Tibial artery (tissue), 4 donors: ENCODE data around the gene BCL2.

Experiments used
- DNase-seq, 2 donors: peaks; one replicate each; pipeline ENCODE4 v3.0.0-alpha.2; 2019
- H3K27ac ChIP-seq, 2 donors: fragments of 200-600 bp; sonication (generic) in 1 of 2; 1 replicate in 1 of 2; 2 replicates in 1 of 2; pipeline ENCODE4 v1.5.1; 2018 to 2019; ENCODE audit warnings: mild to moderate bottlenecking in 1 of 2
- H3K27me3 ChIP-seq, 2 donors: fragments of 200-600 bp; sonication (generic) in 1 of 2; one replicate each; pipeline versions ENCODE4 v1.5.1 to v1.6.0; 2016 to 2019
- H3K36me3 ChIP-seq, 3 donors: fragments of 200-600 bp; sonication (generic) in 2 of 3; one replicate each; pipeline ENCODE4 v1.5.1; 2016 to 2019; ENCODE audit warnings: mild to moderate bottlenecking in 2 of 3
- H3K4me1 ChIP-seq, 4 donors: fragments of 200-600 bp; sonication (generic) in 2 of 4; 1 replicate in 3 of 4; 2 replicates in 1 of 4; pipeline ENCODE4 v1.5.1; 2016 to 2019
- H3K4me3 ChIP-seq, 2 donors: fragments of 200-600 bp; sonication (generic) in 1 of 2; 1 replicate in 1 of 2; 2 replicates in 1 of 2; pipeline ENCODE4 v1.5.1; 2018 to 2019; ENCODE audit warnings: mild to moderate bottlenecking in 2 of 2
- H3K9me3 ChIP-seq, 3 donors: fragments of 200-600 bp; sonication (generic) in 1 of 3; one replicate each; pipeline ENCODE4 v1.5.1; 2016 to 2019
- intact Hi-C: fragments of 100-400 bp; cut with DNase I; formaldehyde crosslinking; loops from one replicate; pipeline ENCODE4 v1.15.0; 2023; ENCODE audit warnings: low total_unique reads
- TF ChIP-seq, protein P1 (sequence below), 2 experiments: fragments of 200-600 bp in 1 of 2; fragments of 450-650 bp in 1 of 2; IDR thresholded peaks; one replicate each; pipeline ENCODE4 v1.5.1; 2017 to 2019; ENCODE audit warnings: antibody characterized with exemption in 2 of 2, mild to moderate bottlenecking in 1 of 2, moderate library complexity in 1 of 2

BCL2 gene

GRCh38 chr18:63199743-63200241 is 119.8 kb downstream of the BCL2 start:
- Histone ChIP-seq H3K9me3 (no peaks in the 10 kb centered on the region), H3K27ac (no peak overlapping the region), H3K4me3 (no peak overlapping the region), H3K36me3 (no peaks in the 10 kb centered on the region), H3K4me1 (peaks cover 0 to 7% (median 2%) of the 10 kb centered on the region in 4 donors), H3K27me3 (no peaks in the 10 kb centered on the region)
- DNase-seq = no peak
- intact Hi-C loops = no loop called here
- TF ChIP-seq, protein P1, sequence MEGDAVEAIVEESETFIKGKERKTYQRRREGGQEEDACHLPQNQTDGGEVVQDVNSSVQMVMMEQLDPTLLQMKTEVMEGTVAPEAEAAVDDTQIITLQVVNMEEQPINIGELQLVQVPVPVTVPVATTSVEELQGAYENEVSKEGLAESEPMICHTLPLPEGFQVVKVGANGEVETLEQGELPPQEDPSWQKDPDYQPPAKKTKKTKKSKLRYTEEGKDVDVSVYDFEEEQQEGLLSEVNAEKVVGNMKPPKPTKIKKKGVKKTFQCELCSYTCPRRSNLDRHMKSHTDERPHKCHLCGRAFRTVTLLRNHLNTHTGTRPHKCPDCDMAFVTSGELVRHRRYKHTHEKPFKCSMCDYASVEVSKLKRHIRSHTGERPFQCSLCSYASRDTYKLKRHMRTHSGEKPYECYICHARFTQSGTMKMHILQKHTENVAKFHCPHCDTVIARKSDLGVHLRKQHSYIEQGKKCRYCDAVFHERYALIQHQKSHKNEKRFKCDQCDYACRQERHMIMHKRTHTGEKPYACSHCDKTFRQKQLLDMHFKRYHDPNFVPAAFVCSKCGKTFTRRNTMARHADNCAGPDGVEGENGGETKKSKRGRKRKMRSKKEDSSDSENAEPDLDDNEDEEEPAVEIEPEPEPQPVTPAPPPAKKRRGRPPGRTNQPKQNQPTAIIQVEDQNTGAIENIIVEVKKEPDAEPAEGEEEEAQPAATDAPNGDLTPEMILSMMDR (IDR thresholded peaks at IDR 0.05) = no peak

- Histone ChIP-seq H3K27me3 (no peaks in the 10 kb centered on the region), H3K4me1 (peaks cover 0 to 7% (median 2%) of the 10 kb centered on the region in 4 donors), H3K36me3 (no peaks in the 10 kb centered on the region), H3K9me3 (no peaks in the 10 kb centered on the region), H3K27ac (no peak overlapping the region), H3K4me3 (no peak overlapping the region)
- intact Hi-C loops = no loop called here
- no peak for DNase-seq
- TF ChIP-seq, protein P1 (IDR thresholded peaks at IDR 0.05) = no peak
Measured at GRCh38 chr18:63198868-63199742, 120.5 kb downstream of the BCL2 start.

GRCh38 chr18:63198098-63198760 is 121.3 kb downstream of the BCL2 start:
- intact Hi-C loops = no loop called here
- no peak for DNase-seq
- H3K4me1 ChIP-seq = peaks cover 0 to 7% (median 2%) of the 10 kb centered on the region in 4 donors
- no peaks in the 10 kb centered on the region for H3K36me3 ChIP-seq
- no peak overlapping the region for H3K27ac ChIP-seq
- TF ChIP-seq, protein P1 (IDR thresholded peaks at IDR 0.05) = no peak
- no peaks in the 10 kb centered on the region for H3K27me3 ChIP-seq
- H3K9me3 ChIP-seq = no peaks in the 10 kb centered on the region
- H3K4me3 ChIP-seq = no peak overlapping the region

- TF ChIP-seq, protein P1 (IDR thresholded peaks at IDR 0.05) = no peak
- intact Hi-C loops = no loop called here
- no peak overlapping the region for H3K27ac ChIP-seq
Measured at GRCh38 chr18:63197246-63197869, 122.2 kb downstream of the BCL2 start.

DNA sequence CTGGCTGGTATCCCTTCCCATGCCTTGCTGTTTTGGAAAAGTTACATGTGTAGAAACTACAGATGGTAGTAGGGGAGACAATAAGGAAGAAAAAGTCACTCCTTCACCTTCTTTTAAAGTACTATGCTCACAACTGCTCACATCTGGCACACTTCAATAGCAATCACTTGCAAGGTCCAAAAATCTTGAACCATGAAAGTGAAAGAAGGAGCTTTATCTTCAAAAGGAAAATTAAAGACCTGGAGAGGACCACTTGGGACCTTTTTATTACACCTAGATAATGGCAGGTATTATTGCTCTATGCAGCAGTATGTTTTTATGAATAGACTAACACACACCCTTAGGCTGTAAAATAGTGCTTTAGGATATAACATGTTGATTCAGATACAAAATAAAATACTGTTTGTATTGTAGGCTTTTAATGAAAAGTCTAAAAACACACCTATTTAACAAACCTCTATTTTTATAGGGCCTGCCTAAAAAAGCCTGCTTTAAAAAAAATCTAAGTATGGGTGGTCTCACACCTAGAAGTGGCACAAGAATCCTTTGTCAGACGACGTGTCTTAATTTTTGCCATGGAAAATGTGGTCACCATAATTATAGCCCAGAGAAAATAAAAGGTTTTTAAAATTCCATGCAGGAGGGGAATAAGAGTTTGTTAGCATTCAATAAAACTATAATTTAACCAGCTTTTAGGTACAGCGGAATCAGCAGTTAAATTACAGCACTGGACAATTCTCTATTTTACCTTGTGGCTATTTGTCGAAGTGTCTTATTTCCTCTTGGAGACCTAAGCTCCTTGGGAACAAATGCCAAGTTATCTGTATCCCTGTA is 124.0 kb downstream of the BCL2 start:
- Histone ChIP-seq H3K27me3 (no peaks in the 10 kb centered on the region), H3K9me3 (no peaks in the 10 kb centered on the region), H3K27ac (no peak overlapping the region), H3K4me3 (no peak overlapping the region), H3K4me1 (peaks cover 0 to 15% (median 2%) of the 10 kb centered on the region in 4 donors), H3K36me3 (no peaks in the 10 kb centered on the region)
- intact Hi-C loops = no loop called here
- TF ChIP-seq, protein P1 (IDR thresholded peaks at IDR 0.05) = no peak
- no peak for DNase-seq

More at GRCh38 chr18:63197246-63197869, 122.2 kb downstream of the BCL2 start:
- H3K27me3 ChIP-seq = no peaks in the 10 kb centered on the region
- H3K4me1 ChIP-seq = peaks cover 0 to 15% (median 2%) of the 10 kb centered on the region in 4 donors
- H3K4me3 ChIP-seq = no peak overlapping the region
- no peaks in the 10 kb centered on the region for H3K9me3 ChIP-seq
- H3K36me3 ChIP-seq = no peaks in the 10 kb centered on the region
- DNase-seq = no peak
